Natural killer cell treated with Interleukin-12 subunit alpha and Interleukin-12 subunit beta and Interleukin-15 and Interleukin-18, amount 100 ng/mL, for 72 hours (primary cell): Measurements from ENCODE around the gene RHOD. TPM values are rescaled to one million over a fixed set of nuclear protein-coding genes. Genes with fewer than 3 reads are reported as not detected.

ENCODE experiments used
- ATAC-seq, 2 donors: fragments of 150-1000 bp; cut with Tn5 transposase in 1 of 2; sonication (Bioruptor Pico), chemical (Tn5 transposase) in 1 of 2; 2 replicates each; pipeline ENCODE4 v1.10.0; 2021
- DNase-seq: peaks from one replicate; pipeline ENCODE4 v3.0.0; 2022; ENCODE audit warnings: low spot score
- H3K27ac Mint-ChIP-seq, 2 donors: 1 replicate in 1 of 2; 2 replicates in 1 of 2; pipeline ENCODE4 v1.8.0; 2022; ENCODE audit warnings: mixed read lengths in 2 of 2, mild to moderate bottlenecking in 1 of 2, moderate library complexity in 1 of 2
- H3K27me3 Mint-ChIP-seq, 2 donors: 1 replicate in 1 of 2; 2 replicates in 1 of 2; pipeline ENCODE4 v1.8.0; 2022; ENCODE audit warnings: mixed read lengths in 2 of 2
- H3K36me3 Mint-ChIP-seq: one replicate; pipeline ENCODE4 v1.8.0; 2022; ENCODE audit warnings: mixed read lengths
- H3K4me1 Mint-ChIP-seq, 2 donors: 1 replicate in 1 of 2; 2 replicates in 1 of 2; pipeline ENCODE4 v1.8.0; 2022; ENCODE audit warnings: low read depth in 2 of 2, mixed read lengths in 2 of 2, mild to moderate bottlenecking in 1 of 2
- H3K4me3 Mint-ChIP-seq: one replicate; pipeline ENCODE4 v1.8.0; 2022; ENCODE audit warnings: mixed read lengths
- H3K9me3 Mint-ChIP-seq: 2 replicates; pipeline ENCODE4 v1.8.0; 2022; ENCODE audit warnings: mixed read lengths
- total RNA-seq, 2 donors: library from RNA; stranded (reverse); gene quantifications; one replicate each; pipeline ENCODE4 v1.2.3, GENCODE V29; 2022

The RHOD gene
- total RNA-seq, 2 donors from 2014 or later: not detected

DNA sequence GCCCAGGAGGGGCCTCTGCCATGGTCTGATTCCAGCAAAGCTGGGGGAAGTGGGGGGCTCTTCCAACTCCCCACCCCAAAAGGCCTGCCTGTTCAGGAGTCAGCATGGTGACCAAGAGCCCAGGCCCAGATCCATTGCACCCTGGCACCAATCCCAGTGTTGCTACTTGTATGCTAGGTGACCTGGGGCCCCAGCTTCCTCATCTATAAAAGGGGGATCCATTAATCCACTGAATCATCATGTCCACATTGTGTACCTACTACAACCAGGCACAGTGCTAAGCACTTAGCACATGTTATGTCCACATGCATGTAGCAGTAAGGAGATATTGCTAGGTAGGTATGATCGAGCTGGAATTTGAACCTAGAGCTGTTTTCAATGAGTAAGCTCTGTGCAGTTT lies 31.7 kb upstream of the RHOD start:
- Mint-ChIP-seq H3K9me3 (no peaks in the 10 kb centered on the region), H3K4me1 (peaks cover 14 to 23% of the 10 kb centered on the region in 2 donors), H3K27ac (peak overlapping the region in 1 of 2 donors; percentile 31), H3K36me3 (no peaks in the 10 kb centered on the region), H3K4me3 (peak overlapping the region; percentile 38), H3K27me3 (peaks cover 5 to 24% of the 10 kb centered on the region in 2 donors)
- ATAC-seq (no peak), DNase-seq (no peak)

- Mint-ChIP-seq H3K4me3 (no peak overlapping the region), H3K27ac (peak overlapping the region in 1 of 2 donors; percentile 31), H3K4me1 (peaks cover 14 to 23% of the 10 kb centered on the region in 2 donors), H3K27me3 (peaks cover 5 to 23% of the 10 kb centered on the region in 2 donors), H3K9me3 (no peaks in the 10 kb centered on the region), H3K36me3 (no peaks in the 10 kb centered on the region)
- DNase-seq (no peak), ATAC-seq (no peak)
Measured at GRCh38 chr11:67025750-67026149, 30.9 kb upstream of the RHOD start.

GRCh38 chr11:67026941-67027340 lies 29.7 kb upstream of the RHOD start:
- H3K27me3 Mint-ChIP-seq: peaks cover 12 to 25% of the 10 kb centered on the region in 2 donors
- no peaks in the 10 kb centered on the region for H3K36me3 Mint-ChIP-seq
- ATAC-seq (no peak), DNase-seq (no peak)
- peaks cover 16 to 19% of the 10 kb centered on the region in 2 donors for H3K4me1 Mint-ChIP-seq
- no peak overlapping the region for H3K27ac Mint-ChIP-seq
- H3K4me3 Mint-ChIP-seq: no peak overlapping the region
- no peaks in the 10 kb centered on the region for H3K9me3 Mint-ChIP-seq

DNA sequence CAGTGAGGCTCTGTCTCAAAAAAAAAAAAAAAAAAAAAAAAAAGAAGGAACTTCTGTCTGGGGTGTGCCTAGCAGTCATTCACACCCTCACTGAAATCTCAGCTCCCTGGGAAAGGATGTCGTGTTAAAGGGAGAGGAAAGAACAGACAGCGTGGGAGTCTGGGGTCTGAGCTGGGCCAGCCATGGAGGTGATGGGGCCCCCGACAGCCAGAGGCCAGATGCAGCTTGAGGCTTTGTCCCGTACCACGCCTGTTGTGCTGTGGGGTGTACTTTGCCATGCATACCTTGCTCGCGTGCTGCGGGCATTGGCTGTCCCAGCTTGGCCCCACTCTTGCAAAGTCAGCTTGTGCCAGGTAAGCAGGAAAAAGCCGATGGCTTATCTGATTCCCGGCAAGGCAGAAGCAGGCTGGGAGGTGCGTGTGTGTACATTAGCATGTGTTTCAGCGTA lies 29.1 kb upstream of the RHOD start:
- Mint-ChIP-seq H3K4me3 (no peak overlapping the region), H3K27me3 (peaks cover 15 to 21% of the 10 kb centered on the region in 2 donors), H3K4me1 (peaks cover 15 to 19% of the 10 kb centered on the region in 2 donors), H3K9me3 (no peaks in the 10 kb centered on the region), H3K36me3 (no peaks in the 10 kb centered on the region), H3K27ac (no peak overlapping the region)
- no peak for ATAC-seq
- no peak for DNase-seq

GRCh38 chr11:67027943-67028542 lies 28.6 kb upstream of the RHOD start:
- DNase-seq: no peak
- H3K36me3 Mint-ChIP-seq: no peaks in the 10 kb centered on the region
- no peaks in the 10 kb centered on the region for H3K9me3 Mint-ChIP-seq
- H3K4me3 Mint-ChIP-seq: no peak overlapping the region
- H3K27ac Mint-ChIP-seq: no peak overlapping the region
- ATAC-seq: no peak
- peaks cover 14 to 19% of the 10 kb centered on the region in 2 donors for H3K4me1 Mint-ChIP-seq
- H3K27me3 Mint-ChIP-seq: peaks cover 15 to 20% of the 10 kb centered on the region in 2 donors

GRCh38 chr11:67029146-67029545 lies 27.5 kb upstream of the RHOD start:
- Mint-ChIP-seq H3K9me3 (no peaks in the 10 kb centered on the region), H3K36me3 (no peaks in the 10 kb centered on the region), H3K27me3 (peaks cover 15 to 20% of the 10 kb centered on the region in 2 donors), H3K4me3 (no peak overlapping the region), H3K27ac (no peak overlapping the region), H3K4me1 (peaks cover 11 to 17% of the 10 kb centered on the region in 2 donors)
- ATAC-seq: no peak
- no peak for DNase-seq

DNA sequence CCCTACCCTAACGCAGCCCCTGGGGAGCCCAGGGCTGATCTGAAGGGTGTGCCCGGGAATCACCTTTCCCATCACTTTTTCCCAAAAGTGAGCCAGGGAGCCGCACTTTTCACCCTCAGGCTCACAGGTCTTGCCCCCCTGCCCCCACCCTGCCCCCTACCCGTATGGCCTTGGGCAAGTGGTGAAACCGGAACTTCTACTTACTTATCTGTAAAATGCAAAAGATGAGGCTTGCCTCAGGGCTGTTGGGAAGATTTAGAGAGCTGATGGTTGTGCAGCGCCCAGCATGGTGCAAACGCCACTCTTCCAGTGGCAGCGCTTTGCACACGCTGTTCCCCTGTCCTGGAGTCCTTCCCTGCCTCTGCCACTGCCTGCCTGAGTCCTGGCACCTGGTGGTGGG lies 25.7 kb upstream of the RHOD start:
- H3K4me1 Mint-ChIP-seq: peaks cover 3 to 4% of the 10 kb centered on the region in 2 donors
- H3K27me3 Mint-ChIP-seq: peaks cover 10 to 14% of the 10 kb centered on the region in 2 donors

GRCh38 chr11:67031791-67032561 lies 24.7 kb upstream of the RHOD start:
- peaks cover 3 to 4% of the 10 kb centered on the region in 2 donors for H3K4me1 Mint-ChIP-seq
- peaks cover 10 to 16% of the 10 kb centered on the region in 2 donors for H3K27me3 Mint-ChIP-seq
- no peak overlapping the region for H3K27ac Mint-ChIP-seq
- no peaks in the 10 kb centered on the region for H3K9me3 Mint-ChIP-seq
- no peaks in the 10 kb centered on the region for H3K36me3 Mint-ChIP-seq
- DNase-seq (no peak), ATAC-seq (no peak)
- H3K4me3 Mint-ChIP-seq: no peak overlapping the region

More for the DNA sequence above, 25.7 kb upstream of the RHOD start:
- no peak for DNase-seq
- H3K36me3 Mint-ChIP-seq: no peaks in the 10 kb centered on the region
- H3K27ac Mint-ChIP-seq: no peak overlapping the region
- no peak for ATAC-seq
- no peaks in the 10 kb centered on the region for H3K9me3 Mint-ChIP-seq
- no peak overlapping the region for H3K4me3 Mint-ChIP-seq

- H3K9me3 Mint-ChIP-seq: no peaks in the 10 kb centered on the region
- H3K27me3 Mint-ChIP-seq: peaks cover 10 to 17% of the 10 kb centered on the region in 2 donors
- ATAC-seq (peak in 1 of 2 donors; percentile 24), DNase-seq (no peak)
- no peaks in the 10 kb centered on the region for H3K36me3 Mint-ChIP-seq
- H3K4me1 Mint-ChIP-seq: peaks cover 3 to 4% of the 10 kb centered on the region in 2 donors
- no peak overlapping the region for H3K27ac Mint-ChIP-seq
- H3K4me3 Mint-ChIP-seq: no peak overlapping the region
Measured at GRCh38 chr11:67032830-67033551, 23.7 kb upstream of the RHOD start.

- no peak for ATAC-seq
- H3K4me1 Mint-ChIP-seq: peaks cover 3 to 4% of the 10 kb centered on the region in 2 donors
- H3K27me3 Mint-ChIP-seq: peaks cover 10 to 17% of the 10 kb centered on the region in 2 donors
Measured at GRCh38 chr11:67033661-67034166, 22.9 kb upstream of the RHOD start.

GRCh38 chr11:67034350-67034749 lies 22.3 kb upstream of the RHOD start:
- Mint-ChIP-seq H3K9me3 (no peaks in the 10 kb centered on the region), H3K4me3 (no peak overlapping the region), H3K4me1 (peaks cover 3 to 4% of the 10 kb centered on the region in 2 donors), H3K27ac (no peak overlapping the region), H3K27me3 (peaks cover 10 to 17% of the 10 kb centered on the region in 2 donors), H3K36me3 (no peaks in the 10 kb centered on the region)
- DNase-seq: no peak
- ATAC-seq: no peak

More at GRCh38 chr11:67033661-67034166, 22.9 kb upstream of the RHOD start:
- H3K27ac Mint-ChIP-seq: no peak overlapping the region
- no peaks in the 10 kb centered on the region for H3K36me3 Mint-ChIP-seq
- H3K9me3 Mint-ChIP-seq: no peaks in the 10 kb centered on the region
- no peak overlapping the region for H3K4me3 Mint-ChIP-seq
- no peak for DNase-seq

DNA sequence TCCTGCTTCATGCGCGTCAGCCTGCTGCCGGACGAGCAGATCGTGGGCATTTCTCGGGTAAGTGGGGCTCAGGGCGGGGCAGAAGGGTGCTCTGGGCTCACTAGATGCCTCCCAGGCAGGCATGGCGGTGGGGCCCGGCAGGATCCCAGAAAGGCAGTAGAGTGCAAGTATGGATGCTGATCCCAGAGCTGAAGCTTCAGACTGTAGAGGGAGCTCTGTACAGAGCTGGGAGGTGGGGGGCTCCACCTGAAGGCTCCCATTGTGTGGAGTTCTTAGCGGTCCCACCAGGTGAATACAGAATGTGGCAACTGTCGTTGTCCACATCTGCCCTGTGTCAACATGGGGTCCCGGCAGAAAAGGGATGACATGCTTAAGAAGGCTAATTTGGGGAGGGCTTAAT lies 16.5 kb upstream of the RHOD start:
- Mint-ChIP-seq H3K27me3 (peaks cover 9% of the 10 kb centered on the region in 2 donors), H3K4me3 (no peak overlapping the region), H3K9me3 (no peaks in the 10 kb centered on the region), H3K4me1 (no peaks in the 10 kb centered on the region), H3K27ac (no peak overlapping the region), H3K36me3 (no peaks in the 10 kb centered on the region)
- DNase-seq (no peak), ATAC-seq (no peak)

GRCh38 chr11:67041602-67042001 lies 15.0 kb upstream of the RHOD start:
- ATAC-seq (no peak), DNase-seq (no peak)
- Mint-ChIP-seq H3K36me3 (no peaks in the 10 kb centered on the region), H3K9me3 (no peaks in the 10 kb centered on the region), H3K4me1 (no peaks in the 10 kb centered on the region), H3K4me3 (no peak overlapping the region), H3K27ac (no peak overlapping the region), H3K27me3 (peaks cover 9% of the 10 kb centered on the region in 2 donors)
